GM13976 (cell line): Measurements from ENCODE around the gene SETD7.

Experiments used
- DNase-seq: peaks from one replicate; pipeline ENCODE4 v3.0.0; 2012; ENCODE audit warnings: low spot score
- CTCF ChIP-seq: IDR thresholded peaks from 2 replicates; pipeline ENCODE4 v1.5.1; 2012; ENCODE audit warnings: borderline replicate concordance, mild to moderate bottlenecking; ENCODE audit not compliant: insufficient read depth; ENCODE audit errors: extremely low read depth, missing control alignments, control extremely low read depth
- in situ Hi-C: fragments of 300-500 bp; cut with MboI; formaldehyde crosslinking; loops from one replicate; pipeline ENCODE4 v1.12.0; 2022; ENCODE audit warnings: low sequenced_read_pairs, mixed read lengths, inconsistent platforms; ENCODE audit not compliant: unreplicated experiment

The SETD7 gene

GRCh38 chr4:139532947-139533346 is 23.1 kb downstream of the SETD7 start:
- in situ Hi-C loops: no loop called here
- TF ChIP-seq CTCF: no peak
- DNase-seq: no peak

- DNase-seq: peak; percentile 76
- TF ChIP-seq CTCF: peak; percentile 71
- in situ Hi-C loops: no loop called here
These were observed 25.1 kb downstream of the SETD7 start for GRCh38 chr4:139530833-139531427.

- DNase-seq: no peak
- in situ Hi-C loops: no loop called here
- no peak for TF ChIP-seq CTCF
These were observed 27.5 kb downstream of the SETD7 start for GRCh38 chr4:139528377-139529005.

- no peak for TF ChIP-seq CTCF
- DNase-seq: no peak
- in situ Hi-C loops: no loop called here
These were observed 29.1 kb downstream of the SETD7 start for GRCh38 chr4:139526928-139527327.

GRCh38 chr4:139525414-139525813 is 30.6 kb downstream of the SETD7 start:
- in situ Hi-C loops: no loop called here
- no peak for TF ChIP-seq CTCF
- DNase-seq: no peak

GRCh38 chr4:139524062-139524631 is 31.9 kb downstream of the SETD7 start:
- peak; percentile 27 for DNase-seq
- TF ChIP-seq CTCF: no peak
- in situ Hi-C loops: no loop called here

- in situ Hi-C loops: no loop called here
- no peak for DNase-seq
- TF ChIP-seq CTCF: no peak
These were observed 32.9 kb downstream of the SETD7 start for GRCh38 chr4:139523076-139523475.
